Measurements from ENCODE around the gene ANO3. TPM values are rescaled to one million over a fixed set of nuclear protein-coding genes. Genes with fewer than 3 reads are reported as not detected.

The ANO3 gene
- total RNA-seq, 6 experiments from 2014 or later, result 0.02 to 0.10 (median 0.05) TPM; not detected in 1

GRCh38 chr11:26553182-26553581 is 221.3 kb downstream of the ANO3 start:
- no peak overlapping the region for H3K4me3 Mint-ChIP-seq
- no peak for TF ChIP-seq CTCF (IDR thresholded peaks at IDR 0.05)
- no peak for DNase-seq
- no peaks in the 10 kb centered on the region for H3K36me3 Mint-ChIP-seq (ENCODE audit: low read depth)
- no peaks in the 10 kb centered on the region for H3K9me3 Mint-ChIP-seq
- H3K27ac Mint-ChIP-seq, result no peak overlapping the region
- no peaks in the 10 kb centered on the region for H3K4me1 Mint-ChIP-seq (ENCODE audit: low read depth)
- no peaks in the 10 kb centered on the region for H3K27me3 Mint-ChIP-seq (ENCODE audit: insufficient read depth)

GRCh38 chr11:26554455-26554854 is 222.5 kb downstream of the ANO3 start:
- H3K4me1 Mint-ChIP-seq (ENCODE audit: low read depth), result no peaks in the 10 kb centered on the region
- no peak overlapping the region for H3K27ac Mint-ChIP-seq
- TF ChIP-seq CTCF (IDR thresholded peaks at IDR 0.05), result no peak
- H3K9me3 Mint-ChIP-seq, result no peaks in the 10 kb centered on the region
- no peak overlapping the region for H3K4me3 Mint-ChIP-seq
- H3K27me3 Mint-ChIP-seq (ENCODE audit: insufficient read depth), result no peaks in the 10 kb centered on the region
- no peaks in the 10 kb centered on the region for H3K36me3 Mint-ChIP-seq (ENCODE audit: low read depth)
- no peak for DNase-seq

GRCh38 chr11:26556582-26556981 is 224.7 kb downstream of the ANO3 start:
- Mint-ChIP-seq H3K4me3 (no peak overlapping the region), H3K36me3 (ENCODE audit: low read depth) (no peaks in the 10 kb centered on the region), H3K27ac (no peak overlapping the region), H3K9me3 (no peaks in the 10 kb centered on the region), H3K27me3 (ENCODE audit: insufficient read depth) (no peaks in the 10 kb centered on the region), H3K4me1 (ENCODE audit: low read depth) (no peaks in the 10 kb centered on the region)
- no peak for DNase-seq
- TF ChIP-seq CTCF (IDR thresholded peaks at IDR 0.05), result no peak

GRCh38 chr11:26557666-26558065 is 225.7 kb downstream of the ANO3 start:
- Mint-ChIP-seq H3K4me3 (no peak overlapping the region), H3K9me3 (no peaks in the 10 kb centered on the region), H3K27ac (no peak overlapping the region), H3K36me3 (ENCODE audit: low read depth) (no peaks in the 10 kb centered on the region), H3K4me1 (ENCODE audit: low read depth) (no peaks in the 10 kb centered on the region), H3K27me3 (ENCODE audit: insufficient read depth) (no peaks in the 10 kb centered on the region)
- TF ChIP-seq CTCF (IDR thresholded peaks at IDR 0.05), result no peak
- no peak for DNase-seq

- H3K27ac Mint-ChIP-seq, result no peak overlapping the region
- no peaks in the 10 kb centered on the region for H3K27me3 Mint-ChIP-seq (ENCODE audit: insufficient read depth)
- no peaks in the 10 kb centered on the region for H3K36me3 Mint-ChIP-seq (ENCODE audit: low read depth)
- H3K4me3 Mint-ChIP-seq, result no peak overlapping the region
- no peak for TF ChIP-seq CTCF (IDR thresholded peaks at IDR 0.05)
- no peaks in the 10 kb centered on the region for H3K9me3 Mint-ChIP-seq
- H3K4me1 Mint-ChIP-seq (ENCODE audit: low read depth), result no peaks in the 10 kb centered on the region
- DNase-seq, result no peak
Observed at GRCh38 chr11:26558190-26558589, 226.3 kb downstream of the ANO3 start.

GRCh38 chr11:26569646-26570045 is 237.7 kb downstream of the ANO3 start:
- Mint-ChIP-seq H3K4me1 (ENCODE audit: low read depth) (no peaks in the 10 kb centered on the region), H3K9me3 (no peaks in the 10 kb centered on the region), H3K27ac (no peak overlapping the region), H3K36me3 (ENCODE audit: low read depth) (no peaks in the 10 kb centered on the region), H3K4me3 (no peak overlapping the region), H3K27me3 (ENCODE audit: insufficient read depth) (no peaks in the 10 kb centered on the region; the same call in 1 of the 2 replicates)
- TF ChIP-seq CTCF (IDR thresholded peaks at IDR 0.05), result no peak
- no peak for DNase-seq

Measured in HFFc6 (cell line).